Effector memory CD8-positive, alpha-beta T cell (primary cell): ENCODE measurements around the gene RRP8.

Source experiments
- ATAC-seq: fragments of 150-1000 bp; cut with Tn5 transposase; replicated peaks from 2 replicates; pipeline ENCODE4 v1.10.0; 2021; ENCODE audit warnings: mild to moderate bottlenecking, moderate library complexity
- DNase-seq, 3 experiments: peaks; one replicate each; pipeline ENCODE4 v3.0.0; 2021
- H3K27ac Mint-ChIP-seq, 2 donors: one replicate each; pipeline ENCODE4 v1.8.0; 2022; ENCODE audit warnings: mild to moderate bottlenecking in 2 of 2, mixed read lengths in 2 of 2, moderate library complexity in 2 of 2
- H3K27me3 Mint-ChIP-seq, 2 donors: one replicate each; pipeline ENCODE4 v1.8.0; 2022; ENCODE audit warnings: mixed read lengths in 2 of 2
- H3K36me3 Mint-ChIP-seq: one replicate; pipeline ENCODE4 v1.8.0; 2022; ENCODE audit warnings: mild to moderate bottlenecking, moderate library complexity, mixed read lengths; ENCODE audit not compliant: insufficient read depth
- H3K4me1 Mint-ChIP-seq, 2 donors: one replicate each; pipeline ENCODE4 v1.8.0; 2022; ENCODE audit warnings: low read depth in 2 of 2, mixed read lengths in 2 of 2
- H3K4me3 Mint-ChIP-seq, 2 donors: one replicate each; pipeline ENCODE4 v1.8.0; 2022; ENCODE audit warnings: mild to moderate bottlenecking in 2 of 2, mixed read lengths in 2 of 2, moderate library complexity in 2 of 2
- H3K9me3 Mint-ChIP-seq, 2 donors: one replicate each; pipeline ENCODE4 v1.8.0; 2022; ENCODE audit warnings: mixed read lengths in 2 of 2

Gene RRP8

GRCh38 chr11:6557063-6557462 lies 46.4 kb downstream of the RRP8 start:
- ATAC-seq (no peak), DNase-seq (no peak)
- no peaks in the 10 kb centered on the region for H3K27me3 Mint-ChIP-seq
- H3K4me3 Mint-ChIP-seq = no peak overlapping the region
- H3K27ac Mint-ChIP-seq = no peak overlapping the region
- peaks cover 2% of the 10 kb centered on the region for H3K36me3 Mint-ChIP-seq
- no peaks in the 10 kb centered on the region for H3K4me1 Mint-ChIP-seq
- no peaks in the 10 kb centered on the region for H3K9me3 Mint-ChIP-seq

- Mint-ChIP-seq H3K27ac (no peak overlapping the region), H3K4me1 (no peaks in the 10 kb centered on the region), H3K36me3 (peaks cover 2% of the 10 kb centered on the region), H3K27me3 (no peaks in the 10 kb centered on the region), H3K4me3 (no peak overlapping the region), H3K9me3 (no peaks in the 10 kb centered on the region)
- ATAC-seq = no peak
- no peak for DNase-seq
Observed at GRCh38 chr11:6556139-6556949, 47.1 kb downstream of the RRP8 start.

GRCh38 chr11:6554828-6555706 lies 48.3 kb downstream of the RRP8 start:
- H3K27ac Mint-ChIP-seq = peak overlapping the region in 1 of 2 donors; percentile 56
- H3K9me3 Mint-ChIP-seq = no peaks in the 10 kb centered on the region
- no peak overlapping the region for H3K4me3 Mint-ChIP-seq
- DNase-seq (no peak), ATAC-seq (no peak)
- H3K27me3 Mint-ChIP-seq = no peaks in the 10 kb centered on the region
- H3K4me1 Mint-ChIP-seq = no peaks in the 10 kb centered on the region
- peaks cover 2% of the 10 kb centered on the region for H3K36me3 Mint-ChIP-seq

- Mint-ChIP-seq H3K27ac (no peak overlapping the region), H3K4me3 (no peak overlapping the region), H3K36me3 (peaks cover 2% of the 10 kb centered on the region), H3K4me1 (no peaks in the 10 kb centered on the region), H3K9me3 (no peaks in the 10 kb centered on the region), H3K27me3 (no peaks in the 10 kb centered on the region)
- no peak for ATAC-seq
- DNase-seq = no peak
Observed at GRCh38 chr11:6553634-6554033, 49.8 kb downstream of the RRP8 start.

GRCh38 chr11:6548641-6549040 lies 54.8 kb downstream of the RRP8 start:
- no peak overlapping the region for H3K4me3 Mint-ChIP-seq

GRCh38 chr11:6548121-6548520 lies 55.3 kb downstream of the RRP8 start:
- H3K36me3 Mint-ChIP-seq = peaks cover 3% of the 10 kb centered on the region
- no peak overlapping the region for H3K27ac Mint-ChIP-seq
- ATAC-seq (no peak), DNase-seq (no peak)
- peaks cover 0 to 4% of the 10 kb centered on the region in 2 donors for H3K4me1 Mint-ChIP-seq
- no peak overlapping the region for H3K4me3 Mint-ChIP-seq
- no peaks in the 10 kb centered on the region for H3K9me3 Mint-ChIP-seq
- H3K27me3 Mint-ChIP-seq = no peaks in the 10 kb centered on the region

More at GRCh38 chr11:6548641-6549040, 54.8 kb downstream of the RRP8 start:
- no peak overlapping the region for H3K27ac Mint-ChIP-seq
- no peaks in the 10 kb centered on the region for H3K27me3 Mint-ChIP-seq
- peaks cover 3% of the 10 kb centered on the region for H3K36me3 Mint-ChIP-seq
- H3K4me1 Mint-ChIP-seq = peaks cover 0 to 4% of the 10 kb centered on the region in 2 donors
- H3K9me3 Mint-ChIP-seq = no peaks in the 10 kb centered on the region
- ATAC-seq (no peak), DNase-seq (no peak)

GRCh38 chr11:6547177-6547576 lies 56.2 kb downstream of the RRP8 start:
- H3K4me1 Mint-ChIP-seq = peaks cover 0 to 14% of the 10 kb centered on the region in 2 donors
- no peaks in the 10 kb centered on the region for H3K27me3 Mint-ChIP-seq
- no peak for ATAC-seq
- H3K27ac Mint-ChIP-seq = no peak overlapping the region
- no peak overlapping the region for H3K4me3 Mint-ChIP-seq
- H3K36me3 Mint-ChIP-seq = peaks cover 3% of the 10 kb centered on the region
- H3K9me3 Mint-ChIP-seq = no peaks in the 10 kb centered on the region
- no peak for DNase-seq

GRCh38 chr11:6546735-6547134 lies 56.7 kb downstream of the RRP8 start:
- DNase-seq (no peak), ATAC-seq (no peak)
- H3K27ac Mint-ChIP-seq = no peak overlapping the region
- peaks cover 0 to 14% of the 10 kb centered on the region in 2 donors for H3K4me1 Mint-ChIP-seq
- no peaks in the 10 kb centered on the region for H3K27me3 Mint-ChIP-seq
- H3K9me3 Mint-ChIP-seq = no peaks in the 10 kb centered on the region
- H3K36me3 Mint-ChIP-seq = peaks cover 3% of the 10 kb centered on the region
- H3K4me3 Mint-ChIP-seq = no peak overlapping the region

- Mint-ChIP-seq H3K4me3 (no peak overlapping the region), H3K27ac (no peak overlapping the region)
Observed at GRCh38 chr11:6545917-6546605, 57.4 kb downstream of the RRP8 start.

More at GRCh38 chr11:6545917-6546605, 57.4 kb downstream of the RRP8 start:
- DNase-seq (no peak), ATAC-seq (no peak)
- Mint-ChIP-seq H3K36me3 (peaks cover 3% of the 10 kb centered on the region), H3K4me1 (peaks cover 0 to 14% of the 10 kb centered on the region in 2 donors), H3K27me3 (no peaks in the 10 kb centered on the region), H3K9me3 (no peaks in the 10 kb centered on the region)
